A673 (cell line): ENCODE measurements around the gene RGS3. TPM values are rescaled to one million over a fixed set of nuclear protein-coding genes. Genes with fewer than 3 reads are reported as not detected.

Source experiments
- BruUV-seq: library from RNA; stranded (reverse); fragments of 400-500 nt; replicated peaks from 2 replicates; lab custom pipeline; 2021; lab: Mats Ljungman, UMichigan
- CTCF ChIA-PET: fragments of 300-600 bp; sonication (Branson Sonifier 250); formaldehyde crosslinking; loops from one replicate; lab custom pipeline; 2022; ENCODE audit warnings: antibody characterized with exemption; lab: Charles Lee
- POLR2A ChIA-PET: fragments of 300-600 bp; sonication (Branson Sonifier 250); formaldehyde crosslinking; loops from one replicate; lab custom pipeline; 2022; ENCODE audit warnings: antibody characterized with exemption; ENCODE audit not compliant: low non-redundant PET; lab: Charles Lee
- DNase-seq: peaks from one replicate; pipeline ENCODE4 v3.0.0-alpha.2; 2015; ENCODE audit warnings: low spot score
- H3K27ac ChIP-seq: fragments of 200-600 bp; sonication (generic); 2 replicates; pipeline ENCODE4 v1.5.1; 2016; ENCODE audit warnings: mixed run types, low read depth, mild to moderate bottlenecking, mixed read lengths, antibody characterized with exemption, low read length; ENCODE audit not compliant: poor library complexity, severe bottlenecking
- H3K27me3 ChIP-seq: fragments of 200-600 bp; sonication (generic); replicated peaks from 2 replicates; pipeline ENCODE4 v1.6.1; 2017; ENCODE audit warnings: mixed run types, low read depth, mild to moderate bottlenecking, mixed read lengths, antibody characterized with exemption, low read length; ENCODE audit not compliant: insufficient read depth, poor library complexity
- H3K36me3 ChIP-seq: fragments of 200-600 bp; sonication (generic); 2 replicates; pipeline ENCODE4 v1.6.1; 2016; ENCODE audit warnings: mixed run types, mild to moderate bottlenecking, mixed read lengths, antibody characterized with exemption, low read length; ENCODE audit not compliant: insufficient read depth, poor library complexity, severe bottlenecking
- H3K4me1 ChIP-seq: fragments of 200-600 bp; sonication (generic); 2 replicates; pipeline ENCODE4 v1.6.1; 2017; ENCODE audit warnings: mixed run types, mild to moderate bottlenecking, mixed read lengths, antibody characterized with exemption, low read length; ENCODE audit not compliant: insufficient read depth, poor library complexity, severe bottlenecking
- H3K4me3 ChIP-seq: fragments of 200-600 bp; sonication (generic); 2 replicates; pipeline ENCODE4 v1.5.1; 2016; ENCODE audit warnings: low read depth, mixed run types, mild to moderate bottlenecking, mixed read lengths, low read length; ENCODE audit not compliant: poor library complexity, severe bottlenecking
- H3K9me3 ChIP-seq: fragments of 200-600 bp; sonication (generic); 2 replicates; pipeline ENCODE4 v1.6.1; 2016; ENCODE audit warnings: mixed run types, low read depth, mild to moderate bottlenecking, mixed read lengths, antibody characterized with exemption, low read length; ENCODE audit not compliant: poor library complexity, severe bottlenecking
- CTCF ChIP-seq: fragments of 300-800, 200-600 bp; sonication (generic); conservative IDR thresholded peaks from 2 replicates; pipeline ENCODE4 v1.5.1; 2017; ENCODE audit warnings: low read depth, mild to moderate bottlenecking, antibody characterized with exemption, low read length, moderate library complexity, mixed read lengths
- EZH2 ChIP-seq: fragments of 200-600 bp; sonication (generic); IDR thresholded peaks from 2 replicates; pipeline ENCODE4 v1.6.1; 2017; ENCODE audit warnings: borderline replicate concordance, low read depth, mild to moderate bottlenecking, mixed read lengths, antibody characterized with exemption, low read length; ENCODE audit not compliant: poor library complexity, severe bottlenecking
- intact Hi-C: fragments of 100-400 bp; cut with micrococcal nuclease; formaldehyde crosslinking; loops from one replicate; pipeline ENCODE4 v1.10.0; 2022; ENCODE audit not compliant: unreplicated experiment
- total RNA-seq: library from RNA; stranded (reverse); gene quantifications from 2 replicates; pipeline ENCODE4 v1.2.3, GENCODE V29; 2021

The RGS3 gene
- total RNA-seq, 1 experiment from 2014 or later, result 19.2 TPM

GRCh38 chr9:113479174-113479621 lies 15.7 kb downstream of the RGS3 start:
- no peak for DNase-seq
- POLR2A ChIA-PET, result no interaction called here
- no peak overlapping the region for H3K4me3 ChIP-seq

GRCh38 chr9:113480612-113481011 lies 17.1 kb downstream of the RGS3 start:
- no peaks in the 10 kb centered on the region for H3K27me3 ChIP-seq
- BruUV-seq, result no TSS peak
- no peak for TF ChIP-seq CTCF
- TF ChIP-seq EZH2, result no peak
- no peaks in the 10 kb centered on the region for H3K4me1 ChIP-seq
- DNase-seq, result no peak
- no peak overlapping the region for H3K27ac ChIP-seq
- no peaks in the 10 kb centered on the region for H3K9me3 ChIP-seq
- no peaks in the 10 kb centered on the region for H3K36me3 ChIP-seq
- CTCF ChIA-PET, result no interaction called here
- POLR2A ChIA-PET, result no interaction called here
- H3K4me3 ChIP-seq, result no peak overlapping the region
- intact Hi-C loops, result no loop called here

More at GRCh38 chr9:113479174-113479621, 15.7 kb downstream of the RGS3 start:
- TF ChIP-seq CTCF, result no peak
- TF ChIP-seq EZH2, result no peak
- no peaks in the 10 kb centered on the region for H3K4me1 ChIP-seq
- CTCF ChIA-PET, result no interaction called here
- no peaks in the 10 kb centered on the region for H3K36me3 ChIP-seq
- no peaks in the 10 kb centered on the region for H3K27me3 ChIP-seq
- BruUV-seq, result no TSS peak
- no peaks in the 10 kb centered on the region for H3K9me3 ChIP-seq
- intact Hi-C loops, result no loop called here
- no peak overlapping the region for H3K27ac ChIP-seq

- Histone ChIP-seq H3K27ac (no peak overlapping the region), H3K27me3 (no peaks in the 10 kb centered on the region), H3K9me3 (no peaks in the 10 kb centered on the region), H3K4me1 (no peaks in the 10 kb centered on the region), H3K36me3 (no peaks in the 10 kb centered on the region), H3K4me3 (no peak overlapping the region)
- BruUV-seq, result no TSS peak
- CTCF ChIA-PET, result no interaction called here
- intact Hi-C loops, result no loop called here
- POLR2A ChIA-PET, result no interaction called here
- TF ChIP-seq CTCF (no peak), EZH2 (no peak)
- no peak for DNase-seq
Measured at GRCh38 chr9:113481176-113481787, 17.8 kb downstream of the RGS3 start.
